TTC549 (cell line): ENCODE results near the gene ARCN1.

ENCODE experiments used
- FAIRE-seq: peaks from 2 replicates; lab custom pipeline; 2012; peaks lifted over from hg19 to GRCh38; lab: Jason Lieb, UNC

ARCN1 gene

GRCh38 chr11:118621784-118622375, 49.7 kb downstream of the ARCN1 start:
- FAIRE-seq: no peak

- no peak for FAIRE-seq
Measured at GRCh38 chr11:118622376-118623268, 50.4 kb downstream of the ARCN1 start.

- FAIRE-seq: no peak
Measured at GRCh38 chr11:118623269-118623655, 51.1 kb downstream of the ARCN1 start.

- no peak for FAIRE-seq
Measured at GRCh38 chr11:118625036-118625690, 53.0 kb downstream of the ARCN1 start.

- FAIRE-seq: no peak
Measured at GRCh38 chr11:118625976-118626375, 53.8 kb downstream of the ARCN1 start.

GRCh38 chr11:118627566-118627965, 55.4 kb downstream of the ARCN1 start:
- no peak for FAIRE-seq

- FAIRE-seq: no peak
Measured at GRCh38 chr11:118628031-118628430, 55.8 kb downstream of the ARCN1 start.

GRCh38 chr11:118628432-118628831, 56.2 kb downstream of the ARCN1 start:
- FAIRE-seq: no peak

GRCh38 chr11:118628861-118629549, 56.8 kb downstream of the ARCN1 start:
- no peak for FAIRE-seq

- no peak for FAIRE-seq
Measured at GRCh38 chr11:118629761-118630661, 57.8 kb downstream of the ARCN1 start.

GRCh38 chr11:118631142-118631909, 59.1 kb downstream of the ARCN1 start:
- no peak for FAIRE-seq

GRCh38 chr11:118632577-118633318, 60.5 kb downstream of the ARCN1 start:
- no peak for FAIRE-seq

GRCh38 chr11:118633319-118633690, 61.1 kb downstream of the ARCN1 start:
- no peak for FAIRE-seq

GRCh38 chr11:118633979-118634378, 61.8 kb downstream of the ARCN1 start:
- FAIRE-seq: no peak

GRCh38 chr11:118634431-118635236, 62.4 kb downstream of the ARCN1 start:
- FAIRE-seq: no peak

GRCh38 chr11:118635237-118635591, 63.0 kb downstream of the ARCN1 start:
- FAIRE-seq: no peak

GRCh38 chr11:118635642-118636041, 63.4 kb downstream of the ARCN1 start:
- no peak for FAIRE-seq

GRCh38 chr11:118636569-118637290, 64.5 kb downstream of the ARCN1 start:
- FAIRE-seq: no peak

GRCh38 chr11:118638726-118639125, 66.5 kb downstream of the ARCN1 start:
- FAIRE-seq: no peak
